Fibroblast of skin of abdomen (primary cell): ENCODE measurements around the gene COIL.

Source experiments
- DNase-seq: peaks from one replicate; pipeline ENCODE4 v3.0.0-alpha.2; 2013

Gene COIL

GRCh38 chr17:56933868-56934267 lies 27.0 kb downstream of the COIL start:
- no peak for DNase-seq

GRCh38 chr17:56933151-56933745 lies 27.6 kb downstream of the COIL start:
- no peak for DNase-seq

GRCh38 chr17:56930739-56931337 lies 30.0 kb downstream of the COIL start:
- DNase-seq: no peak

GRCh38 chr17:56929362-56929969 lies 31.4 kb downstream of the COIL start:
- no peak for DNase-seq

- no peak for DNase-seq
Observed at GRCh38 chr17:56928586-56928985, 32.3 kb downstream of the COIL start.

GRCh38 chr17:56926704-56927103 lies 34.1 kb downstream of the COIL start:
- DNase-seq: no peak

- DNase-seq: no peak
Observed at GRCh38 chr17:56926270-56926669, 34.6 kb downstream of the COIL start.

GRCh38 chr17:56925088-56925487 lies 35.8 kb downstream of the COIL start:
- DNase-seq: no peak

- no peak for DNase-seq
Observed at GRCh38 chr17:56919717-56920116, 41.1 kb downstream of the COIL start.

- DNase-seq: no peak
Observed at GRCh38 chr17:56918916-56919315, 41.9 kb downstream of the COIL start.

- DNase-seq: no peak
Observed at GRCh38 chr17:56917559-56918296, 43.1 kb downstream of the COIL start.

- no peak for DNase-seq
Observed at GRCh38 chr17:56914581-56915273, 46.1 kb downstream of the COIL start.

GRCh38 chr17:56913867-56914580 lies 46.8 kb downstream of the COIL start, which contains the start of gene TRIM25:
Gene TRIM25 (minus strand): TSS chr17:56914049. CDS start chr17:56913988, 61 bp downstream.
- DNase-seq: peak; percentile 88

GRCh38 chr17:56913353-56913866 lies 47.4 kb downstream of the COIL start:
- no peak for DNase-seq

- no peak for DNase-seq
Observed at GRCh38 chr17:56913000-56913311, 47.9 kb downstream of the COIL start.

GRCh38 chr17:56912105-56912999 lies 48.5 kb downstream of the COIL start:
- no peak for DNase-seq

- no peak for DNase-seq
Observed at GRCh38 chr17:56910509-56911235, 50.2 kb downstream of the COIL start.

- DNase-seq: no peak
Observed at GRCh38 chr17:56909742-56910508, 50.9 kb downstream of the COIL start.

- DNase-seq: no peak
Observed at GRCh38 chr17:56908001-56908542, 52.8 kb downstream of the COIL start.
